A673 (cell line): ENCODE results near the gene LPO.

Experiments
- EZH2 ChIP-seq: fragments of 200-600 bp; sonication (generic); IDR thresholded peaks from 2 replicates; pipeline ENCODE4 v1.6.1; 2017; ENCODE audit warnings: borderline replicate concordance, low read depth, mild to moderate bottlenecking, mixed read lengths, antibody characterized with exemption, low read length; ENCODE audit not compliant: poor library complexity, severe bottlenecking
- TF ChIP-seq, protein P1 (sequence below): fragments of 300-800, 200-600 bp; sonication (generic); conservative IDR thresholded peaks from 2 replicates; pipeline ENCODE4 v1.5.1; 2017; ENCODE audit warnings: low read depth, mild to moderate bottlenecking, antibody characterized with exemption, low read length, moderate library complexity, mixed read lengths

DNA sequence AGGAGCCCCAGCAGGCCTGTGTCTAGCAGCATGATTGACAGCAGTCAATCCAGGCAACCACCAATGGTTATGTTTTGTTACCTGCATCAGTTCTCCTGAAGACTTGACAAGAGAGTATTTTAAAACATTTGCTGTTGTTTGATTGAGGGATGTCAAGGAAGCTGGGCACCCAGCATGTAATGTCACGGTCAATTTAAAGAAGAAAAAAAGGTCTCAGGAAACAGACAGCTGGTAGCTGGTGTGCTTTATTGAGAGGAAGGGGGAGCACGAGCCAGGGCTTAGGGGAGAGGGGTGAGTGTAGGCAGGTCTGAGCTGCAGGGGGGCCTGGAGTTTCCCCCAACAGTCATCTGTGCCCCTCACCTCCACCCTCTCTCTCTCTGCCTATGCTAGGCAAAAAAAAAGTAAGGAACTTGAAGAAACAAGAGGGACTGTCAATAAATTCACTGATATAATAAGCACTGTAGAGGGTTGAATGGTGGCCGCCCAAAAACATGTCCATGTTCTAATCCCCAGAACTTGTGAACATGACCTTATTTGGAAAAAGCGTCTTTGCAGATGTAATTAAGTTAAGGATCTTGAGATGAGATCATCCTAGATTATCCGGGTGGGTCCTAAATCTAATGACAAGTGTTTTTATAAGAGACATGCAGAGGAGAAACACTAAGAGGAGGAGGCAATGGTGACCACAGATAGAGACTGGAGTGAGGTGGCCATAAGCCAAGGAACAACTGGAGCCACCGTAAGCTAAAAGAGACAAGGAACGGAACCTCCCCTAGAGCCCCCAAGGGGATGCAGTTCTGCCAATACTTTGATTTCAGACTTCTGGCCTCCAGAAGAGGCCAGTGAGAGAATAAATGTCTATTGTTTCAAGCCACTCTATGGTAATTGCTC is 75.7 kb downstream of the LPO start:
- TF ChIP-seq, protein P1, sequence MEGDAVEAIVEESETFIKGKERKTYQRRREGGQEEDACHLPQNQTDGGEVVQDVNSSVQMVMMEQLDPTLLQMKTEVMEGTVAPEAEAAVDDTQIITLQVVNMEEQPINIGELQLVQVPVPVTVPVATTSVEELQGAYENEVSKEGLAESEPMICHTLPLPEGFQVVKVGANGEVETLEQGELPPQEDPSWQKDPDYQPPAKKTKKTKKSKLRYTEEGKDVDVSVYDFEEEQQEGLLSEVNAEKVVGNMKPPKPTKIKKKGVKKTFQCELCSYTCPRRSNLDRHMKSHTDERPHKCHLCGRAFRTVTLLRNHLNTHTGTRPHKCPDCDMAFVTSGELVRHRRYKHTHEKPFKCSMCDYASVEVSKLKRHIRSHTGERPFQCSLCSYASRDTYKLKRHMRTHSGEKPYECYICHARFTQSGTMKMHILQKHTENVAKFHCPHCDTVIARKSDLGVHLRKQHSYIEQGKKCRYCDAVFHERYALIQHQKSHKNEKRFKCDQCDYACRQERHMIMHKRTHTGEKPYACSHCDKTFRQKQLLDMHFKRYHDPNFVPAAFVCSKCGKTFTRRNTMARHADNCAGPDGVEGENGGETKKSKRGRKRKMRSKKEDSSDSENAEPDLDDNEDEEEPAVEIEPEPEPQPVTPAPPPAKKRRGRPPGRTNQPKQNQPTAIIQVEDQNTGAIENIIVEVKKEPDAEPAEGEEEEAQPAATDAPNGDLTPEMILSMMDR: no peak
- no peak for TF ChIP-seq EZH2
